DOHH2 (cell line): Measurements from ENCODE around the gene LRRC74B.

Experiments
- CTCF ChIP-seq: fragments of 200-600 bp; sonication (generic); IDR thresholded peaks from one replicate; pipeline ENCODE4 v1.5.1; 2014; ENCODE audit warnings: antibody characterized with exemption, mild to moderate bottlenecking, low read depth, low read length; ENCODE audit not compliant: poor library complexity, severe bottlenecking
- EZH2phosphoT487 ChIP-seq: fragments of 200-600 bp; sonication (generic); IDR thresholded peaks from 2 replicates; pipeline ENCODE4 v1.6.1; 2017; ENCODE audit warnings: borderline replicate concordance, mild to moderate bottlenecking, antibody characterized with exemption, low read length, moderate library complexity, mixed read lengths

GRCh38 chr22:21018314-21018713 is 27.4 kb upstream of the LRRC74B start:
- TF ChIP-seq CTCF (no peak), EZH2phosphoT487 (no peak)
